Peyer's patch (tissue), 4 donors: ENCODE data around the gene ATL1. TPM values are rescaled to one million over a fixed set of nuclear protein-coding genes. Genes with fewer than 3 reads are reported as not detected.

ENCODE experiments used
- DNase-seq, 3 donors: peaks; one replicate each; pipeline ENCODE4 v3.0.0-alpha.2; 2017 to 2019
- H3K27ac ChIP-seq, 4 donors: fragments of 200-600 bp; sonication (generic); one replicate each; pipeline ENCODE4 v1.5.1; 2016 to 2019
- H3K27me3 ChIP-seq, 2 donors: fragments of 200-600 bp; sonication (generic); one replicate each; pipeline ENCODE4 v1.5.1; 2019
- H3K36me3 ChIP-seq, 3 donors: fragments of 200-600 bp; sonication (generic); one replicate each; pipeline ENCODE4 v1.5.1; 2016 to 2019
- H3K4me1 ChIP-seq, 4 donors: fragments of 200-600 bp; sonication (generic); one replicate each; pipeline ENCODE4 v1.5.1; 2016 to 2019
- H3K4me3 ChIP-seq, 4 donors: fragments of 200-600 bp; sonication (generic); 1 replicate in 3 of 4; 2 replicates in 1 of 4; pipeline ENCODE4 v1.5.1; 2016 to 2019; ENCODE audit warnings: mild to moderate bottlenecking in 1 of 4
- H3K9me3 ChIP-seq, 4 donors: fragments of 200-600 bp; sonication (generic); one replicate each; pipeline ENCODE4 v1.5.1; 2016 to 2019; ENCODE audit warnings: mild to moderate bottlenecking in 1 of 4
- CTCF ChIP-seq, 6 experiments: fragments of 450-650 bp in 4 of 6; fragments of 200-600 bp in 2 of 6; sonication (generic) in 1 of 6; IDR thresholded peaks; one replicate each; pipeline ENCODE4 v1.5.1; 2017 to 2019; ENCODE audit warnings: antibody characterized with exemption in 6 of 6, mild to moderate bottlenecking in 3 of 6, moderate library complexity in 1 of 6
- POLR2A ChIP-seq, 2 donors: fragments of 450-650 bp; IDR thresholded peaks; one replicate each; pipeline ENCODE4 v1.5.1; 2017; ENCODE audit warnings: antibody characterized with exemption in 2 of 2, mild to moderate bottlenecking in 2 of 2, moderate library complexity in 2 of 2
- total RNA-seq, 4 donors: library from RNA; depleted of rRNA; stranded (reverse); fragments of >200 nt; gene quantifications; one replicate each; pipeline ENCODE4 v1.1.0, GENCODE V29; 2016

The ATL1 gene
- total RNA-seq, 4 donors from 2014 or later, result 6.6 to 9.5 (median 8.5) TPM

GRCh38 chr14:50539051-50539450 is 20.9 kb upstream of the ATL1 start:
- DNase-seq, result no peak
- Histone ChIP-seq H3K9me3 (no peaks in the 10 kb centered on the region), H3K36me3 (no peaks in the 10 kb centered on the region), H3K4me1 (no peaks in the 10 kb centered on the region), H3K27me3 (no peaks in the 10 kb centered on the region), H3K4me3 (no peak overlapping the region), H3K27ac (no peak overlapping the region)
- TF ChIP-seq POLR2A (IDR thresholded peaks at IDR 0.05) (no peak), CTCF (IDR thresholded peaks at IDR 0.05) (no peak)

DNA sequence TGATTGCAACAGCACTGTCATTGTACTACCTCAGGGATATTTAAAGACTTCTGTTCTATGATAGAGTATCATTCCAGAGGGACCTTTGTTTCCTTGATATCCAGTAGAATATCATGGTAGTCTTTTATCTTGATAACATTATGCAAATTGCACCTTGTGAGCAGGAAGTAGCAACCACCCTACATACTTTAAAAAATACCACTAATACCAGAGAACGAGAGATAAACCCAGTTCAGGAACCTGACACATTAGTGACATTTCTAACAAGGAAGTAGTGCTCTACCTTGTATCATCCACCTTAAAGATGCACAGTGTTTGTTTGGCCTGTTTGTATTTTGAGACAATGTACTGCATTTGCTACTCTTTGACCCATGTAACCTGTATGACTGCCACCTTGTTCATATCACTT is 18.8 kb upstream of the ATL1 start:
- H3K36me3 ChIP-seq, result no peaks in the 10 kb centered on the region
- no peak for DNase-seq
- no peak for TF ChIP-seq POLR2A (IDR thresholded peaks at IDR 0.05)
- TF ChIP-seq CTCF (IDR thresholded peaks at IDR 0.05), result peak in 3 of 6 experiments; percentile 10 to 35 (median 16)
- no peaks in the 10 kb centered on the region for H3K4me1 ChIP-seq
- H3K4me3 ChIP-seq, result no peak overlapping the region
- H3K27me3 ChIP-seq, result no peaks in the 10 kb centered on the region
- H3K9me3 ChIP-seq, result no peaks in the 10 kb centered on the region
- peak overlapping the region in 2 of 4 donors; percentile 57 to 70 for H3K27ac ChIP-seq

GRCh38 chr14:50542941-50543418 is 17.0 kb upstream of the ATL1 start:
- Histone ChIP-seq H3K27me3 (no peaks in the 10 kb centered on the region), H3K9me3 (no peaks in the 10 kb centered on the region), H3K36me3 (no peaks in the 10 kb centered on the region), H3K4me3 (no peak overlapping the region), H3K27ac (no peak overlapping the region), H3K4me1 (no peaks in the 10 kb centered on the region)
- TF ChIP-seq CTCF (IDR thresholded peaks at IDR 0.05), result peak; percentile 11 to 74 (median 60)
- TF ChIP-seq POLR2A (IDR thresholded peaks at IDR 0.05), result no peak
- peak in 2 of 3 donors; percentile 28 to 69 for DNase-seq

- H3K9me3 ChIP-seq, result no peaks in the 10 kb centered on the region
- H3K4me3 ChIP-seq, result no peak overlapping the region
- no peak overlapping the region for H3K27ac ChIP-seq
- DNase-seq, result no peak
- no peaks in the 10 kb centered on the region for H3K27me3 ChIP-seq
- TF ChIP-seq POLR2A (IDR thresholded peaks at IDR 0.05), result no peak
- H3K4me1 ChIP-seq, result no peaks in the 10 kb centered on the region
- H3K36me3 ChIP-seq, result no peaks in the 10 kb centered on the region
These were observed 15.0 kb upstream of the ATL1 start for GRCh38 chr14:50544911-50545310.

- H3K4me3 ChIP-seq, result no peak overlapping the region
- no peaks in the 10 kb centered on the region for H3K27me3 ChIP-seq
- DNase-seq, result no peak
- H3K4me1 ChIP-seq, result no peaks in the 10 kb centered on the region
- no peaks in the 10 kb centered on the region for H3K36me3 ChIP-seq
- no peak overlapping the region for H3K27ac ChIP-seq
- TF ChIP-seq CTCF (IDR thresholded peaks at IDR 0.05), result no peak
- TF ChIP-seq POLR2A (IDR thresholded peaks at IDR 0.05), result no peak
- H3K9me3 ChIP-seq, result no peaks in the 10 kb centered on the region
These were observed 14.3 kb upstream of the ATL1 start for GRCh38 chr14:50545618-50546017.

- TF ChIP-seq CTCF (IDR thresholded peaks at IDR 0.05), result no peak
- TF ChIP-seq POLR2A (IDR thresholded peaks at IDR 0.05), result no peak
These were observed 9.7 kb upstream of the ATL1 start for GRCh38 chr14:50550294-50550693.

More at GRCh38 chr14:50550294-50550693, 9.7 kb upstream of the ATL1 start:
- H3K4me3 ChIP-seq, result no peak overlapping the region
- no peaks in the 10 kb centered on the region for H3K9me3 ChIP-seq
- no peaks in the 10 kb centered on the region for H3K4me1 ChIP-seq
- no peaks in the 10 kb centered on the region for H3K27me3 ChIP-seq
- no peak for DNase-seq
- no peaks in the 10 kb centered on the region for H3K36me3 ChIP-seq
- H3K27ac ChIP-seq, result no peak overlapping the region
